ENCODE data around the gene MMP12. TPM values are rescaled to one million over a fixed set of nuclear protein-coding genes. Genes with fewer than 3 reads are reported as not detected.

MMP12 gene
- not detected in 2 replicates for total RNA-seq

GRCh38 chr11:102874852-102875251, at the start of gene MMP12:
TSS of gene MMP12 (minus strand) at chr11:102874982. CDS start at chr11:102874937, 45 bp downstream.

GRCh38 chr11:102843489-102843888, 31.3 kb downstream of the MMP12 start, which contains the start of gene MMP3:
TSS of gene MMP3 (minus strand) at chr11:102843609. CDS start at chr11:102843546, 63 bp downstream.

Other genes with a start within 250 kb of the MMP12 start
- not detected in 2 replicates for gene MMP20, start 249.7 kb downstream of the MMP12 start, total RNA-seq
- gene MMP27, start 169.2 kb downstream of the MMP12 start, total RNA-seq = not detected in 2 replicates
- gene MMP8, start 150.0 kb downstream of the MMP12 start, total RNA-seq = not detected in 2 replicates
- 0.16 TPM in 1 of 2 replicates, not detected in the other for gene MMP10, start 94.4 kb downstream of the MMP12 start, total RNA-seq
- 1.1 and 1.5 TPM in 2 replicates for gene MMP1, start 76.8 kb downstream of the MMP12 start, total RNA-seq
- not detected in 2 replicates for gene MMP3, start 31.4 kb downstream of the MMP12 start, total RNA-seq
- not detected in 2 replicates for gene MMP13, start 80.8 kb upstream of the MMP12 start, total RNA-seq
- 58.7 and 97.4 TPM in 2 replicates for gene DCUN1D5, start 217.2 kb upstream of the MMP12 start, total RNA-seq
- gene DYNC2H1, start 234.4 kb upstream of the MMP12 start, total RNA-seq = 12.5 and 13.4 TPM in 2 replicates

All from cardiac atrium fibroblast (primary cell).